ENCODE data around the gene TNNC2. TPM values are rescaled to one million over a fixed set of nuclear protein-coding genes. Genes with fewer than 3 reads are reported as not detected.

TNNC2 gene
- total and polyA plus RNA-seq, 2 of the 13 experiments (the other 11 are each of a cell fraction or from before 2014, with no cell fraction given), result 1.8 to 4.7 TPM

- TF ChIP-seq KMT2B (CRISPR knock-in tag; IDR thresholded peaks at IDR 0.05) (no peak), ATF3 (CRISPR knock-in tag; IDR thresholded peaks at IDR 0.05) (peak; percentile 0; the same call in 1 of the 2 replicates), ZBTB2 (CRISPR knock-in tag; IDR thresholded peaks at IDR 0.05; ENCODE audit: low read depth) (no peak), ZNF850 (CRISPR knock-in tag; conservative IDR thresholded peaks at IDR 0.05) (no peak), ZNF281 (CRISPR knock-in tag; IDR thresholded peaks at IDR 0.05; ENCODE audit: borderline replicate concordance) (no peak), HDAC1 (CRISPR knock-in tag; IDR thresholded peaks at IDR 0.05) (no peak), CERS6 (CRISPR knock-in tag; IDR thresholded peaks at IDR 0.05) (no peak), XRCC5 (optimal IDR thresholded peaks at IDR 0.05; ENCODE audit: low read length) (peak; percentile 46), SIN3A (IDR thresholded peaks at IDR 0.05; ENCODE audit: borderline replicate concordance, low read depth, low read length) (no peak), ZNF326 (CRISPR knock-in tag; IDR thresholded peaks at IDR 0.05; ENCODE audit: borderline replicate concordance) (no peak), ZXDC (CRISPR knock-in tag; IDR thresholded peaks at IDR 0.05) (no peak), ZNF607 (CRISPR knock-in tag; IDR thresholded peaks at IDR 0.05; ENCODE audit: borderline replicate concordance) (peak; percentile 60; the same call in 1 of the 2 replicates), BHLHE40 (IDR thresholded peaks at IDR 0.05; ENCODE audit: low read length) (peak; percentile 69), GLI4 (CRISPR knock-in tag; IDR thresholded peaks at IDR 0.05; ENCODE audit: borderline replicate concordance) (no peak), MXD3 (CRISPR knock-in tag; IDR thresholded peaks at IDR 0.05) (no peak), ZFP36 (IDR thresholded peaks at IDR 0.05; ENCODE audit: borderline replicate concordance, low read depth, low read length, partially characterized antibody) (no peak), ZNF546 (CRISPR knock-in tag; conservative IDR thresholded peaks at IDR 0.05) (no peak)
These were observed at the start of gene TNNC2 (continued) for GRCh38 chr20:45827030-45827652.
